Neutrophil (primary cell): Measurements from ENCODE around the gene STUB1.
A peak's percentile ranks its signal among the peaks of the same experiment; 100 is the strongest.

Experiments used
- H3K27ac ChIP-seq: fragments of 200-600 bp; sonication (generic); 2 replicates; pipeline ENCODE4 v1.5.1; 2016; ENCODE audit warnings: mild to moderate bottlenecking, moderate library complexity
- H3K27me3 ChIP-seq: fragments of 200-600 bp; sonication (generic); 2 replicates; pipeline ENCODE4 v1.6.0; 2016; ENCODE audit warnings: mild to moderate bottlenecking
- H3K36me3 ChIP-seq: fragments of 200-600 bp; sonication (generic); 2 replicates; pipeline ENCODE4 v1.5.1; 2017
- H3K4me1 ChIP-seq, 2 experiments: fragments of 200-600 bp in 1 of 2; sonication (generic) in 1 of 2; 1 replicate in 1 of 2; 2 replicates in 1 of 2; pipeline versions ENCODE4 v1.5.1 to v1.6.1; 2013 to 2016; ENCODE audit warnings: low read depth in 1 of 2, low read length in 1 of 2, mild to moderate bottlenecking in 1 of 2, moderate library complexity in 1 of 2; ENCODE audit not compliant: control insufficient read depth in 1 of 2, insufficient read depth in 1 of 2
- H3K4me3 ChIP-seq, 2 experiments: fragments of 200-600 bp in 1 of 2; sonication (generic) in 1 of 2; 1 replicate in 1 of 2; 2 replicates in 1 of 2; pipeline ENCODE4 v1.5.1; 2013 to 2016; ENCODE audit warnings: low read depth in 1 of 2, low read length in 1 of 2, mild to moderate bottlenecking in 1 of 2, moderate library complexity in 1 of 2
- H3K9me3 ChIP-seq: fragments of 200-600 bp; sonication (generic); 2 replicates; pipeline ENCODE4 v1.5.1; 2016
- TF ChIP-seq, protein P1 (sequence below): fragments of 200-600 bp; sonication (generic); IDR thresholded peaks from 2 replicates; pipeline ENCODE4 v1.5.1; 2016; ENCODE audit warnings: antibody characterized with exemption

The STUB1 gene

DNA sequence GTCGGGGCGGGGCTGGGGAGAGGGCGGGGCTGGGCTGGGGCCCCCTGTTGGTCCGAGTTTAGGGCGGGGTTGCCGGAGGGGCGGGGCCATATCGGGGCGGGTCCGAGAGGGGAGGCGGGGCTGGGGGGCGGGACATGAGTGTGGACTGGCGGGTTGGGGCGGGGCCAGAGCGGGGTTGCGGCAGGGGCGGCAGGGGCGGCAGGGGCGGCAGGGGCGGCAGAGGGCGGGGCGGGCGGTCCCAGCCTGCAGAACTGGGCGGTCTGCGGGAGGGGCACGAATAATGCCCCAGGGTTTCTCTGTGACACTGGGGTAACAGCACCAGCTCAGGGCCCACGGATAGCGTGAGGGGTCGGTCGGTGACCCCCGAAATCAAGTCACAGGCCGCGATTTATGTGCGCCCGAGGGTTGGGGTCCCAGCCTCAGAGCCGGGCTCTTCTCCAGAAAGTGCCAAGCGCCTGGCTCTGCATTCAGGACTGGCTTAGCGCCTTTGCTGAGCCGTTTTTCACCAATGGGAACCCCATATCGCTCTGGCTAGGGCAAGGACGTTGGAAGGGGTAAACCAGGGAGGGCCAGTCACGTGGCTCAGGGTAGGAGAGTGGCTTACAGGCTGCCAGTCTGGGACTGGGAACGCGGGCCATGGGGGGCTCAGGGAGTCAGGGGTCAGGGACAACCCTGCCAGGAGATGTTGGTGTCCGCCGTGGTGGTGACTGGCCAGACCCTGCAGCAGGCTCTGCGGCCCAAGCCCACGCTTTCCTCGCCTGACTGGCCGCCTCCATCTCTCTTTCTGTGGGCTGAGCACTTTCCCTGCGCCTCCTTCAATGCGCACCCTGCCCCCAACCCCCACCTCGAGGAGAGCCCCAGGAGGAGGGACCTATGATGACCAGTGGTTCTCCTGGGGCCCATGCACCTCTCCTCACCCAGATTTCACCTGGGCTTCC is 42.9 kb upstream of the STUB1 start:
- peaks cover 22 to 37% of the 10 kb centered on the region in 2 experiments for H3K4me1 ChIP-seq
- H3K36me3 ChIP-seq = peaks cover 8% of the 10 kb centered on the region
- TF ChIP-seq, protein P1, sequence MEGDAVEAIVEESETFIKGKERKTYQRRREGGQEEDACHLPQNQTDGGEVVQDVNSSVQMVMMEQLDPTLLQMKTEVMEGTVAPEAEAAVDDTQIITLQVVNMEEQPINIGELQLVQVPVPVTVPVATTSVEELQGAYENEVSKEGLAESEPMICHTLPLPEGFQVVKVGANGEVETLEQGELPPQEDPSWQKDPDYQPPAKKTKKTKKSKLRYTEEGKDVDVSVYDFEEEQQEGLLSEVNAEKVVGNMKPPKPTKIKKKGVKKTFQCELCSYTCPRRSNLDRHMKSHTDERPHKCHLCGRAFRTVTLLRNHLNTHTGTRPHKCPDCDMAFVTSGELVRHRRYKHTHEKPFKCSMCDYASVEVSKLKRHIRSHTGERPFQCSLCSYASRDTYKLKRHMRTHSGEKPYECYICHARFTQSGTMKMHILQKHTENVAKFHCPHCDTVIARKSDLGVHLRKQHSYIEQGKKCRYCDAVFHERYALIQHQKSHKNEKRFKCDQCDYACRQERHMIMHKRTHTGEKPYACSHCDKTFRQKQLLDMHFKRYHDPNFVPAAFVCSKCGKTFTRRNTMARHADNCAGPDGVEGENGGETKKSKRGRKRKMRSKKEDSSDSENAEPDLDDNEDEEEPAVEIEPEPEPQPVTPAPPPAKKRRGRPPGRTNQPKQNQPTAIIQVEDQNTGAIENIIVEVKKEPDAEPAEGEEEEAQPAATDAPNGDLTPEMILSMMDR = no peak
- H3K27ac ChIP-seq = peak overlapping the region; percentile 89
- peaks cover under 1% of the 10 kb centered on the region for H3K27me3 ChIP-seq
- H3K9me3 ChIP-seq = no peaks in the 10 kb centered on the region
- peak overlapping the region; percentile 75 to 97 for H3K4me3 ChIP-seq

DNA sequence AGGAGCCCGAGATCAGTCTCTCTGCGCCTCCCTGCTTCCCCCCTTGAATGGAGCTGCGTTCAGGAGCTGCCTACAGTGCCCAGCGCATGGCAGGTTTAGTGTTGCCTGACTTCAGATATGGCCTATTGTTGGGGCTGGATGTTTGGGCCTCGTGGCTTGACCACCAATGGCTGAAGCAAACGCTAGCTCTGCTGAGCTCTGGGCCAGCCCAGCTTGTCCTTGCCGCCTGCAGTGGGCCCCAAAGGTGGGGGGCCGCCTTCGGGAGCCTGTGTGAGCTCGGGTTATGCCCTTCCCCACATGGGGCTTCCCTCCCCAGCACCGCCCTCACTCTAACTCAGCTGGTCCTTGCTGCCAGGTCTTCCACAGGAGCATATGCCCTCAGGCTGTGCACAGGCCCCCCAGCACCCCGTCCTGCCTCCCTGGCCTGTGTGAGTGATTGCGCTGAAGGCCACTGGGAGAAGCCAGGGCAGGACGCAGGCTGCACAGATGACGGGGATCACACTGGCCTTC is 42.1 kb upstream of the STUB1 start:
- H3K36me3 ChIP-seq = peaks cover 8% of the 10 kb centered on the region
- H3K4me1 ChIP-seq = peaks cover 29 to 44% of the 10 kb centered on the region in 2 experiments
- TF ChIP-seq, protein P1 = no peak
- no peak overlapping the region for H3K27ac ChIP-seq
- no peaks in the 10 kb centered on the region for H3K27me3 ChIP-seq
- H3K9me3 ChIP-seq = no peaks in the 10 kb centered on the region
- H3K4me3 ChIP-seq = no peak overlapping the region

DNA sequence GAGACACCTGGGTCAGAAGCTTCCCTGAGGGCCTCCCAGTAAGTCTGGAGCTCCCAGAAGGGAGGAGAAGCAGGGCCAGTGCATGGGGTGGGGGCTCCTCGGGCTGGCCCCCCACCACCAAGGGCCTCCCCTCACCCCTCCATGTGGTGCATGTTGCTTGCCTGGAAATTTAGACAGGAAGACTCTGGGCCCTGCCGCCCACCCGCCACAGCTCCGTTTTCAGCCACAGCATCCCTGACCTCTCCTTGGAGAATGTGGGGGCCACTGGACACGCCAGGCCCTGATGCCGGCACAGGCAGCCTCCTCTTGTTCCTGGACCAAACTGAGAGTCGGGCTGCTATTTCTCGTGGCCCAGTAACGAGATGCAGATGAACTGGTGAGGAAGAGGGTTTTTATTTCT is 41.4 kb upstream of the STUB1 start:
- TF ChIP-seq, protein P1 = no peak
- no peaks in the 10 kb centered on the region for H3K27me3 ChIP-seq
- peaks cover 37 to 50% of the 10 kb centered on the region in 2 experiments for H3K4me1 ChIP-seq
- H3K9me3 ChIP-seq = no peaks in the 10 kb centered on the region
- H3K27ac ChIP-seq = no peak overlapping the region
- H3K36me3 ChIP-seq = peaks cover under 1% of the 10 kb centered on the region
- no peak overlapping the region for H3K4me3 ChIP-seq

DNA sequence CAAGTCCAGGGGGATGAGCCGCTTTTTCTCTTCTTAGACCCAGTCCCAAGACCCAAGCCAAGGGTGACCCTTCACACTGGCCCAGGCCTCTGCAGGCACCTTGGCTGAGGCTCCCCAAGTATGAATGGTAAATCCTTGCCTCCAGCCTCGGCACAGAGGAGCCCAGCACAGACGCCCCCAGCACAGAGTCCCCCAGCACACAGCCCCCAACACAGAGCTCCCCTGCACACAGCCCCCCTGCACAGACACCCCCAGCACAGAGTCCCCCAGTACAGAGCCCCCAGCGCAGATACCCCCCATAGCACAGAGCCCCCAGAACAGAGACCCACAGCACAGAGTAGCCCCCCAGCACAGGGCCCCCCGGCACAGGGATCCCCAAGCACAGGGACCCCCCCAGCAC is 39.6 kb upstream of the STUB1 start:
- H3K36me3 ChIP-seq = no peaks in the 10 kb centered on the region
- H3K27ac ChIP-seq = no peak overlapping the region
- no peaks in the 10 kb centered on the region for H3K27me3 ChIP-seq
- H3K9me3 ChIP-seq = no peaks in the 10 kb centered on the region
- H3K4me3 ChIP-seq = no peak overlapping the region
- TF ChIP-seq, protein P1 = no peak
- H3K4me1 ChIP-seq = peaks cover 34 to 48% of the 10 kb centered on the region in 2 experiments

DNA sequence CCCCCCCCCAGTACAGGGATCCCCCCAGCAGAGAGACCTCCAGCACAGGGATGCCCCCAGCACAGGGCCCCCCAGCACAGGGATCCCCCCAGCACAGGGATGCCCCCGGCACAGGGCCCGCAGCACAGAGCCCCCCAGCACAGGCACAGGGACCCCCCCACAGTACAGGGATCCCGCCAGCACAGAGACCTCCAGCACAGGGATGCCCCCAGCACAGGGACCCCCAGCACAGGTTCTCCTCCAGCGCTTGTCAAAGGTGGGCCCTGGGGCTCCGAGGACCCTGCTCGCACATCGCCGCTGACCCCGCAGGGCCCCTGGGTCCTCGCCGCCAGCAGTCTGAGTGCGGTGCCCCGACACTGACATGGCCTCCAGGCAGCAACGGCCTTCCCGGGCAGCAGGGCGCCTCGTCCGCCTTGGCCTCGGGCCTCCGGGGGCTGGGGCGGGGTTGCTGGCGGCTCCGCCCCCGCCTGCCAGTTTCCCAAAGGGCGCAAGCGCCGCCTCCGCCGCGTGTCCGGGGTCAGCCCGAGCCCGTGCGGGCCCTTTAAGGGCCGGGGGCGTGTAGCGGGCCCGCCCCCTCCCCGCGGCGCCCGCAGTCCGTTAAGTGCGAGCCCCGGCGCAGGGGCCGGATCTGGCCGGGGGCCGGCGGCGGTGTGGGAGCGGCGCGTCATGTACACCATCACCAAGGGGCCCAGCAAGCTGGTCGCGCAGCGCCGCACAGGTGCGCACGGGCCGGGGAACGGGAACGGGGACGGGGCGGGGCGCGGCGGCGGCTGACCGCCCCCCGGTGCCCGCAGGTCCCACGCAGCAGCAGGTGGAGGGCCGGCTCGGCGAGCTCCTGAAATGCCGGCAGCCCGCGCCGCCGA is 38.7 kb upstream of the STUB1 start, which contains the start of gene MCRIP2:
Gene MCRIP2 (plus strand): TSS at position 503 of the 863 bp plus-strand sequence. CDS start 164 bp downstream, at position 667.
- H3K36me3 ChIP-seq = no peaks in the 10 kb centered on the region
- H3K4me3 ChIP-seq = peak within 1 kb of the TSS; percentile 66 to 67
- no peaks in the 10 kb centered on the region for H3K9me3 ChIP-seq
- peaks cover 30 to 42% of the 10 kb centered on the region in 2 experiments for H3K4me1 ChIP-seq
- TF ChIP-seq, protein P1 = no peak
- peak within 1 kb of the TSS; percentile 89 for H3K27ac ChIP-seq
- no peaks in the 10 kb centered on the region for H3K27me3 ChIP-seq
